GM18511 (cell line): Measurements from ENCODE around the gene C1RL.
A peak's percentile ranks its signal among the peaks of the same experiment; 100 is the strongest.

ENCODE experiments used
- ATAC-seq: cut with Tn5 transposase; IDR thresholded peaks from one replicate; pipeline ENCODE4 v1.9.1; 2021; ENCODE audit warnings: mild to moderate bottlenecking, moderate library complexity; ENCODE audit not compliant: unreplicated experiment

C1RL gene

DNA sequence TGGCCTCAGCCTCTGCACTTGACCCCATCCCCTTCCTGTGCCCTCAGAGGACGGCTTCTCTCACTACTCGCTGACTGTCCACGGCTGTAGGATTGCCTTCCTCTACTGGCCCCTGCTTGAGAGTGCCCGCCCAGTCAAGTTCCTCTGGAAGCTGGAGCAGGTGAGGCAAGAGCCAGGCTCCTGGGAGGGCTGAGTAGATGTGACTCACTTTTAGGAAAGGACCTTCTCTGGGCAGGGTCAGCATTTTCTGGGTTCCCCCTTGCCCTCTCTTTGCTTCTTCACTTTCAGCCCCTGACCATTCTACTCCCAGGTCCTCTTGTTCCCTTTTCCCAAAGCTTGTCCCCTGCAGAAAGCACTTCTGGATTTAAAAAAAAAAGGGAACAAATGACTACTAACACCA is 28.9 kb upstream of the C1RL start:
- ATAC-seq = no peak

DNA sequence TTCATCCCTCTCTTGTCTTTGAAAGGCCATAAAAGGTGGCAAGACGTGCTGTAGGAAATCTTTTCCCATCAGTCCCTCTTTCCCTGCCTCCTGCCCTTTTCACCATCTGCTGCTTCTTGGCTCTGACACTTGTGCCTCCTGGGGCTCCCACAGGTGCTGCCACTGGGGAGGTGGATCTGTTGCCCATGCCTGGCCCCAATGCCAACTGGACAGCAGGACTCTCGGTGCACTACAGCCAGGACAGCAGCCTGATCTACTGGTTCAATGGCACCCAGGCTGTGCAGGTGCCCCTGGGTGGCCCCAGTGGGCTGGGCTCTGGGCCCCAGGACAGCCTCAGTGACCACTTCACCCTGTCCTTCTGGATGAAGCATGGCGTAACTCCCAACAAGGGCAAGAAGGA is 27.7 kb upstream of the C1RL start:
- no peak for ATAC-seq

GRCh38 chr12:7136071-7136470 is 27.1 kb upstream of the C1RL start:
- no peak for ATAC-seq

- no peak for ATAC-seq
Measured at GRCh38 chr12:7134396-7135166, 25.6 kb upstream of the C1RL start.

DNA sequence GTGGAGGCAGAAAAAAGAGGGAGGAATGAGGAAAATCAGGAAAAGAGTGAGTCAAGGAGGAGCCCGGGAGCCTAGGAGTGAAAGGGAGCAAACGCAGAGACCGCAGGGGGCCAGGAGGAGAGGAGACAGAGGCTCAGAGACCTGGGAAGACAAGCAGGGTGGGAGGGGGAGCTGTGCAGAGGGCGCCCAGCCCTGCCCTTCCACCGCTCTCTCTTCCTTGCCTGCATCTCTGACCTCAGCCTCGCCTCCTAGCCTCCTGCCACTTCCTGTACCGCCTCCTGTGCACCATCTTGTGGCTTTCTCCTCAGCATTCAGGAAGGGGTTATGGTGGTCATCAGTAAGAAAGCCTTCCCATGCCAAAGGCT is 22.5 kb upstream of the C1RL start:
- no peak for ATAC-seq

- peak; percentile 56 for ATAC-seq
Measured at GRCh38 chr12:7130701-7131501, 21.9 kb upstream of the C1RL start.

- ATAC-seq = peak; percentile 81
Measured at GRCh38 chr12:7129872-7130691, 21.1 kb upstream of the C1RL start, which contains the start of gene CLSTN3. Gene CLSTN3, plus strand, starts transcription at chr12:7130371. Its CDS starts 278 bp downstream, at chr12:7130649.

- ATAC-seq = peak; percentile 30
Measured at GRCh38 chr12:7129287-7129871, 20.4 kb upstream of the C1RL start.

DNA sequence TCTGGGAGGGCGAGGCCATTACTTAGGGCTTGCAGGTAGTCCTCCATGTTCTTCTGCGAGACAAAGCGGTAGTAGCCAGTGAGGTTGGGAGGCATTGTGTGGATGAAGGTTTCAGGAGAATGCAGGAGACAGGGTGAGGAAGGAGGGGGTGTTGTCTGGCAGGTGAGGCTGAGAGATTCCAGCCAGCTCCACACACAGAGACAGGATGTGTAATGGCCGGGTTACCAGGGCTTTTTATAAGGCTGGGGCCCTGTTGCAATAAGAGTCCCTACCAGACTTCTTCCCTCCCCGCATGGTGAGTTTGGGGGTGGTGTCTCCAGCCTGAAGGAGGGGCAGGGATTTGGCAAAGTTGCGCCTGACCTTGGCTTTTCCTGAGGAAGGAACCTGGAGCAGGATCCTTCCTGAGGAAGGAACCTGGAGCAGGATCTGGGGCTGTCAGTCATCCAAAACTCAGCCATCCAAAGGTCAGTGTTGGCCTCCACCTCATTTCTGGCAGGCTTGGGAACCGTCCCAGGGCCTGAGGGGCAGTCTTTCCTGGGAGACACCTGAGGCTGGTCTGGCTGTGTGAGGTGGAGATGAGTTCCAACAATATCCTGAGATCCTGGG is 19.8 kb upstream of the C1RL start, which contains the start of gene RBP5:
RBP5 (minus strand) TSS at position 209 of the 606 bp plus-strand sequence; CDS start at position 95, 114 bp downstream.
- no peak for ATAC-seq

- ATAC-seq = no peak
Measured at GRCh38 chr12:7127916-7128626, 19.1 kb upstream of the C1RL start.

DNA sequence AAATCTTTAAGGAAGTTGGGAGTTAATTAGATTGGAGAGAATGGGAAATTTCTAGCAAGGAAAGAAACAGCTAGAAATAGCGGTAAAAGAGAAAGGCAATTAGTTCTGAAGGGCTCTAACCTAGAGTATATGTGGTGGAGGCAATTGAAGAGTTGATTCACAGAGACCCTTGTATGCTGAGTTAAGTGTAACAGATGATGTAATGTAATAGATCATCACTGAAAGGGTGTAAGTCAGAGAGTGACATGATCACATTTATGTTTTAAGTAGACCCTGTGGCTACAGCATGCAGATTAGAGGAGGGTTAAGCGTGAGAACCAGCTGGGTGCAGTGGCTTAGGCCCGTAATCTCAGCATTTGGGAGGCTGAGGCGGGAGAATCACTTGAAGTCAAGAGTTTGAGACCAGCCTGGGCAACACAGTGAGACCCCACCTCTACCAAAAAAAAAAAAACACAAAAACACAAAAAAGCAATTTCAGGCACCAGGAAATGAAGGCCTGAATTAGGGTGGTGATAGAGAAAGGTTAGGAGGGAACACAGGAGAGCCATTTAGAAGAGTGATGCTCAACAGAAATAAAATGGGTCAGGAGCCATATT is 16.7 kb upstream of the C1RL start:
- ATAC-seq = no peak

DNA sequence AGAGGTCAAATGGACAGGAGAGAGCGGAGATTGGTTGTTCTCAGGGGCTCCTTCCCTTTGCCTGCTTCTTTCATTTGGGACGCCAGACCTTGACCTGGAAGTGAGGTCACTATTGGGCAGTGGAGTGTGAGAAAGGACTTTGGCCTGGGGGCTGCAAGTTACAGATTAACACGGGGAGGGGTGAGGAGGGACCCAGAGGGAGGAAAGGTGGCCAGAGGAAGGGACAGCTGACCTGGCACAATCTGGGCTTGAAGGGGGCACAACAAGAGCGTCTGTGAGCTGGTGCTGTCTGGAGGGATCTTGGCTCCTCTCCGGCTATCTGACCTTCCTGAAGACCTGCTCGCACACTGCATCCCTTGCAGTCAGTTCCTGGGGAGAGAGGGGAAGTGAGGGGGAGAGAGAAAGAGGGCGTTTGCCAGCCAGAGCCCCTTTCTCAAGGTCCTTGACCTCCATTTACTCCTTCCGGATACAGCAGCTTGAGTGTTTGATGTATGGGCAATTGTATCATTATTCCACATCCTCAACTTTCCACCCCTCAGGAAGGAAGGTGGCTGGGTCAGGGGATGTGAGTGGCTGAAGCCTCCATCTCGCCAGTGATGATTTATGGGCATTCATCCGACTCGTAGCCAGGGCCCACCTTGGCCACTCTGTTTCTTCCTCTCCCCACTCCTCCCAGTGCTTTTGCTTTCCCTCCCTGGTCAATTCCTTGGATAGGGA is 14.9 kb upstream of the C1RL start:
- no peak for ATAC-seq

DNA sequence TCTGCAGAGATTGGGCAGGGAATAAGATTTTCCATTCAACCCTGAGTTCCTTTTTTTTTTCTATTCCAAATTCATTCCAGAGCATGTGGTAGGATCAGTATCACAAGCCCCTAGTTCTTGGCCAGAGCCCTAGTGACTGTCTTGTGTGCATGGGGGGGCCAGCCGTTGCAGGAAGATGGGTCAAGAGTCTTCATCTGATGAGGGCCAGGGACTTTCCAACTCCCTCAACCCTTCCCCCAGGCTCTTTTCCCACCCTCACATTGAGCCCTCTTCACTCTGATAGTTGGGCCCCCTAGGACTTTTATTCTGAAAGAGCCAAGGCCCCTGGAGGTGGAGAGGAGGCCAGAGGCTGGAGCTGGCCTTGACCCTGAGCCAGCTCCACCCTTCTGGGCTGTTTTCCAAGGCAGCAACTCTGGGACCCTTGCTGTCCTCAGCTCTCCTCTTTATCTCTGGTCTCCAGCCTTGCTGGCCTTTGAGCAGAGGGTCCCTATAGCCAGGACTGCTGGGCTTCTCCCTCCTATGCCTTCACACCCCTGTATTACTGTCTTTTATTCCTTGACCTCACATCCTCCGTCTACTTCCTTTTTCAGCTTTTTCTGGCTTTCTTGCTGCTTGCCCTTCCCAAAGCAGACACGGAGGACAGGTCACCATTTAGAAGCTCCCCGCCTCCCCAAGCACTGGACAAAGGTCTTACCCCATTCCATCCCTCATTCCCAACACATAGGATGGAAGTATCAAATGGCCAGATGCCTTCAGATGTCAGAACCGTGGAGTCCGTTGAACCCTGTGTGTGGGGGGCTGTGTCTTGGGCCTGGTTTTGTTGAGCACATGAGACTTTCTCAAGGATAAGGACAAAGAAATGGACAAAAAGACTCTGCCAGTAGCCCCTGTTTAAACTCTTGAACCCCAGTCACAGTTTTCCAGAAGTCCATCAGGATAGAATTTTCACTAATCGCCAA is 14.1 kb upstream of the C1RL start:
- no peak for ATAC-seq

DNA sequence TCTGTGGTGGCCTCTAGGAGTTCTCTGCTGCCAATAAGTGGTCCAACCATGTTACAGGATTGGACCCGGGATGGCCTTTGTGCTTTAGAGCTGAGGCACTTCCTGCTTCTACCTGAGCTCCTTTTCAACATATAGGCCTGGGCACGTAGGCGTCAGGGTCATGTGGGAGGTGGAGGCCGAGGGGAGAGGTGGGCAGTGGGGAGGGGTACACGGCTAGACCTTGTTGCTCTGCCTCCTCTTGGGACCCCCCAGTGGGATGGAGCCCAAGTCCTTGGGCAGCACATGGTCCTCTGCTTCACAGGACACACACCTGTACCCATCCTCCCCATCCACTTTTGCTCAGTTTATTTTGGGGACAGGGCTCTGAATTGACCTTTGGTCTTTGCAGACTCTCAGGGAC is 12.3 kb upstream of the C1RL start:
- no peak for ATAC-seq

DNA sequence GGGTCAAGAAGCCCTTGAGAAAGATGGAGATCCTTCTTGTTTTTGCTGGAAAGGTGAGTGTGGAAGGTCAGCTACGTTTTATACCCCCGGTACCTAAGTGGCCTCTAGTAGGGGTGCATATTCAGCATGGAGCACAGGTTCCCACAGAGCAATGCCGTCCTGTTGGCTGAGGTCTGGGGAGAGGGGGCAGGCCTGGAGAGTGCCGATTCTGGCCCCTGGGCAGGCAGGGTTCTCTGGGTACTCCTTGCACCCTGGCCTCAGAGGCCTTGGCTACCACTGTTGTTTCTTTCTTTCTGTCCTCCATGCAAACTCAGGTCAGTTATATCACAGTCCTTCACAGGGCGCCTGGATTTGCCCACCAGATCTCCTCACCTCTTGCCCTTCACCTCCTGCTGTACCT is 11.2 kb upstream of the C1RL start:
- ATAC-seq = no peak

DNA sequence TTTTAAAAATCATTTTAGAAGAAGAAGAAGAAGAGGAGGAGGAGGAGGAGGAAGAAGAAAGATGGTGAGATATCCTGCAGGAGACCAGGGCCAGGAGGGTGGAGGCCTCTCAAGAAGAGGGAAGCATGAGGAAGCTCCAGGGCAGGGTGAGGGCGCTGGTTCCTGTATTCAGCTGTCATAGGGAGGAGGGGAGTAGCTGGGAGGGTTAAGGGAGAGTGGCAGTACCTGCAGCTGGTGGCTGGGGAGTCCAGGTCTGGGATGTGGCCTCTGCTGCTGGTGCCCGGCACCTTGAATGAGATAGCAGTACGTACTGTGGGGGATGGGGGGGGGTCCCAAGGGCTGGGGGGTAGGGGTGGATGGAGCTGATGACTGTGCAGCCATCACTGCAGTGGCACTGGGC is 9.9 kb upstream of the C1RL start:
- ATAC-seq = no peak

DNA sequence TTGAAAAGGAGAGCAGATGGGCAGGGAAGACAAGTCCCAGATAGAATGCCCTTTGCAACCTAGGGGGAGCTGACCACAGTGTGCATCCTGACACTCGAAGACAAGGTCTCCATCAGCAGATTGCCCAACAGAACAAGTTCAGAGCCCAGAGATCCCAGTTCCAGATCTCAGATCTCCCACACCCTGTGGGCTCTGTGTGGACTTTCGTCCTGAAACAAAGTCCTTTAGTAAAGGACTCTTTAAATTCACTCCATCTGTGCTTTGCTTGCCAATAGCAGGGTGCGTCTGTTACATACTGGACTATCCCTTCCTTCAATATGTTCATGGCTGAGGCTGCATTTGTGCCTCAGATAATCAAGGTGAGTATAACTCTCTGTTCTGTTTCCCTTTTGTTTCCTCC is 8.7 kb upstream of the C1RL start:
- ATAC-seq = no peak

GRCh38 chr12:7116916-7117315 is 7.9 kb upstream of the C1RL start:
- no peak for ATAC-seq
